ENCODE data around the gene FANCI. TPM values are rescaled to one million over a fixed set of nuclear protein-coding genes. Genes with fewer than 3 reads are reported as not detected.

The FANCI gene
- total and polyA plus RNA-seq, 2 of the 4 experiments (the other 2 are of a cell fraction), result 13.2 to 34.2 TPM

GRCh38 chr15:89197503-89197971, 46.2 kb upstream of the FANCI start:
- peak; percentile 48 for ATAC-seq (ENCODE audit: low read depth)
- no peak overlapping the region for H3K27ac ChIP-seq (ENCODE audit: insufficient read depth, low read length)
- POLR2A ChIA-PET (ENCODE audit: unreplicated experiment), result no interaction called here

More at GRCh38 chr15:89197503-89197971, 46.2 kb upstream of the FANCI start:
- Histone ChIP-seq H4K5ac (ENCODE audit: low read depth, low read length) (no peak overlapping the region), H3K4me1 (ENCODE audit: control insufficient read depth, insufficient read depth, low read length) (peaks cover 9% of the 10 kb centered on the region), H2BK15ac (ENCODE audit: low read depth, low read length) (no peak overlapping the region), H3K4ac (ENCODE audit: low read depth, low read length) (no peak overlapping the region), H3K56ac (ENCODE audit: extremely low read depth, insufficient read depth, low read length) (no peak overlapping the region), H2BK120ac (ENCODE audit: low read depth, low read length) (no peak overlapping the region), H3K18ac (ENCODE audit: low read depth, low read length) (no peak overlapping the region), H2AK9ac (replicated peaks; ENCODE audit: low read depth, low read length, poor library complexity) (no peak overlapping the region), H2BK20ac (ENCODE audit: low read depth, low read length) (no peak overlapping the region), H3K79me1 (ENCODE audit: low read depth in 1 of 2, low read length in 2 of 2) (no peaks in the 10 kb centered on the region), H2AK5ac (ENCODE audit: low read depth, low read length) (no peak overlapping the region), H2AFZ (replicated peaks; ENCODE audit: low read length, poor library complexity) (no peak overlapping the region), H3K23ac (ENCODE audit: low read depth, low read length) (no peak overlapping the region), H3K9me3 (ENCODE audit: control insufficient read depth, insufficient read depth, low read length) (no peaks in the 10 kb centered on the region), H4K91ac (ENCODE audit: insufficient read depth, low read depth, low read length) (no peak overlapping the region), H2BK5ac (ENCODE audit: low read depth, low read length, poor library complexity, severe bottlenecking) (no peak overlapping the region), H3K4me2 (ENCODE audit: low read depth, low read length) (no peak overlapping the region), H3K27me3 (ENCODE audit: control insufficient read depth, insufficient read depth, low read length) (no peaks in the 10 kb centered on the region), H3K14ac (replicated peaks; ENCODE audit: low read depth, low read length) (no peak overlapping the region), H3K9me1 (ENCODE audit: insufficient read depth, low read length) (0 out of 2 replicates have a peak, but pooled peaks cover under 1% of the 10 kb centered on the region), H3K36me3 (ENCODE audit: control insufficient read depth, insufficient read depth, low read length) (peaks cover 25% of the 10 kb centered on the region), H4K8ac (ENCODE audit: low read depth in 2 of 2, low read length in 2 of 2) (no peak overlapping the region), H4K20me1 (ENCODE audit: insufficient read depth, low read length) (no peaks in the 10 kb centered on the region), H3K9ac (ENCODE audit: low read depth, low read length) (no peak overlapping the region), H3K4me3 (ENCODE audit: insufficient read depth, low read depth, low read length) (no peak overlapping the region)
- TSS peak; percentile 5 for BruUV-seq (replicated peaks)
- 44% methylated on average over 3 of the region's 4 CpGs; no CpG with 5 or more reads in 1 of the 2 experiments for WGBS, 2 experiments (ENCODE audit: extremely low coverage in 2 of 2, insufficient read length in 1 of 2)
- no peak for DNase-seq
- in situ Hi-C loops (cut with MboI; ENCODE audit: low sequenced_read_pairs), result no loop called here
- dilution Hi-C loops (cut with HindIII; ENCODE audit: low sequenced_read_pairs, unreplicated experiment), result no loop called here
- TF ChIP-seq USF2 (IDR thresholded peaks at IDR 0.05; ENCODE audit: low read depth, low read length) (no peak), CEBPB (IDR thresholded peaks at IDR 0.05; ENCODE audit: low read depth, low read length) (no peak)
- intact Hi-C loops (cut with micrococcal nuclease), result no loop called here
- CTCF ChIA-PET, result interaction anchor here (0.6 to 2.1 kb wide), 2 partner anchors 9 to 706 kb away, joined by 3 to 8 read pairs; no protein-coding TSS in a partner anchor
